GM21717 (cell line): ENCODE results near the gene NR5A2.
A peak's percentile ranks its signal among the peaks of the same experiment; 100 is the strongest.

Experiments
- ATAC-seq: cut with Tn5 transposase; IDR thresholded peaks from one replicate; pipeline ENCODE4 v1.9.1; 2021; ENCODE audit warnings: mild to moderate bottlenecking, moderate library complexity; ENCODE audit not compliant: unreplicated experiment

Gene NR5A2

GRCh38 chr1:200062143-200062542 is 34.6 kb downstream of the NR5A2 start:
- ATAC-seq, result no peak

GRCh38 chr1:200072636-200073285 is 45.3 kb downstream of the NR5A2 start:
- ATAC-seq, result peak; percentile 97

DNA sequence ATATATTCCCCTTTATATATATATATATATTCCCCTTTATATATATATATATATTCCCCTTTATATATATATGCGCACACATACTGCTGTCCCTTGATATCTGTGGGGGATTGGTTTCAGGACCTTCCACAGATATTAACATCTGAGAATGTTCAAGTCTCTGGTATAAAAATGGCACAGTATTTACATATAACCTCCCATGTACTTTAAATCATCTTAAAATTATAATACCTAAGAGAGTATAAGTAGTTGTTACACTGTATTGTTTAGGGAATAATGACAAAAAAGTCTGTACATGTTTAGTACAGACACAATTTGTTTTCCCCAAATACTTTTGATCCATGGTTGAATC is 45.8 kb downstream of the NR5A2 start:
- ATAC-seq, result no peak

- no peak for ATAC-seq
These were observed 48.0 kb downstream of the NR5A2 start for GRCh38 chr1:200075522-200075921.

DNA sequence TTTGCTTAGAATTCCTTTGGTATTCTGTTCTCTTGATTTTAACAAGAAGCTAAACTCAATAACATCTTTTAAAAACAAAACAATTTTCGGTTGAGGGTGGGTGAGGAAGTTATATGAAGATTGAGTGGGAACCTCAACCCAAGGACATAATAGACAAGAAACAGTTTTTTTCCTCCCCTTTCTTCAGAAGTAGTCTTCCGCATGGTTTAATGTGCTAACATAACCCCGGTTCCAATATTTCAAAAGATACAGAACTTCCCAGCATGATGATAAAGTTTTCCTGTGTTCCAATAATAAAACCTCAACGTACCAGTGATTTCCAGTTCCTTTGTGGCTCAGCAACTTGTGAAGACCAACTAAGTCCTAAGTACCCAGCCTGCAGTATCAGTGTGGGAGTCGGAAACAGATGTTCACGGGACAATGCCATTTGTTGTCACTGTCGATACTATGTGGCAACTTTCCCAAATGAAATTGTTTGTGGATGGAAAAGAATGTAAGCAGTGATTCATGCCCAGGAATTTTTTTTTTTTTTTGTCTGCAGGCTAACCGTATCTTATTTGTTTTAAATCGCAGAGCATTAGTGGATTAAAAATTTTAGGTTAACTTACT is 48.5 kb downstream of the NR5A2 start:
- ATAC-seq, result no peak

- ATAC-seq, result no peak
These were observed 51.9 kb downstream of the NR5A2 start for GRCh38 chr1:200079232-200079940.

GRCh38 chr1:200081151-200081968 is 53.9 kb downstream of the NR5A2 start:
- no peak for ATAC-seq

DNA sequence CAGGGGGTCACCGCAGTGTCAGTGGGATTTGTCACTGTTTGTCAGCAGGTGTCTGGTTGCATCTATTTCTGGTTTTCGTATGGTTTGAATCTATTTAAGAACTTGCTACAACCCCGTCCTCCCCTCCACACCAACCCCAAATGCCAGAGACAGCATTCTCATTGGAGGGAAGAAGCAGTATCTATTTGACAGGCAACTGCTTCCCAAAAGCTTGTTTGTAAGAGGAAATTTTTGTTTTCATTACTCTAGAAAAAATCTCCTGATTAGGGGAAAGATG is 54.4 kb downstream of the NR5A2 start:
- no peak for ATAC-seq

- no peak for ATAC-seq
These were observed 54.8 kb downstream of the NR5A2 start for GRCh38 chr1:200082329-200082728.

DNA sequence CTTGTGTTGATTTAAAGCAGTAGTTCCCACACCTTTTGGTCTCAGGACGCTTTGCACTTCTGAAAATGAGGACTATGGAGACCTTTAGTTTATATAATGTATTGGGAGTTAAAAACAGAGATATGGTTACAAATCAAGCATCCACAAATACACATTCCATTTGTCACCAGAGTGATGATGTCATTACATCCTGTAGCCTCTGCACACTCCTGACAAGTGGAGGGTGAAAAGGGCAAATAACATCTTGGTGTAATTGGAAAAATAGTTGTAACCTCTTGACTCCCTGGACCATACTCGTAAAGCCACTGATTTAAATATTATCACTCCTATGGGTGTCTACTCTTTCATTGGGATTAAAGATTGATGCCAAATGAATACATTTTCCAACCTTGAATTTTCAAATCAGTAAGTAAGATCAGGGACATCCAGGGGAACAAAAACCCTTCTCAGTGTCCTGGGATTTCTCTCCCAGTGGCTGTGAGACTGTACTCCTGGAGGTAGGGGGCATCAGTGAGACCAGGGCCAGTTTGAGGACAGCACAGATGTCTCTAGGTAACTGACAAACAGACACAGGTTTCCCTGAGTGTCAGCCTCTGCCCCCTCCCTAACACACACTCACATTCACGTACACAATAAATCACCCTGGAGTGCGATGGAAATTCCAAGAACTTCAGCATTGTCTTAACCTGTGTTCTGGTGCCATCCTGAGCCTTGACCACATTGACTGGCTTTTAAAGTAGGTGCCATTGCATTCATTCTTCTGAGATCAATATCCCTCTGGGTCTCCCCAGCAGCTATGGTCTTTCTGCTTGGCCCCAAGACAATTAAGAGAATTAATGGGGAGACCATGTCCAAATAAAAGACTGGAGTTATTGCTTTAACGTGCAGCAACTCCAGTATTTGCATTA is 63.0 kb downstream of the NR5A2 start:
- ATAC-seq, result no peak

DNA sequence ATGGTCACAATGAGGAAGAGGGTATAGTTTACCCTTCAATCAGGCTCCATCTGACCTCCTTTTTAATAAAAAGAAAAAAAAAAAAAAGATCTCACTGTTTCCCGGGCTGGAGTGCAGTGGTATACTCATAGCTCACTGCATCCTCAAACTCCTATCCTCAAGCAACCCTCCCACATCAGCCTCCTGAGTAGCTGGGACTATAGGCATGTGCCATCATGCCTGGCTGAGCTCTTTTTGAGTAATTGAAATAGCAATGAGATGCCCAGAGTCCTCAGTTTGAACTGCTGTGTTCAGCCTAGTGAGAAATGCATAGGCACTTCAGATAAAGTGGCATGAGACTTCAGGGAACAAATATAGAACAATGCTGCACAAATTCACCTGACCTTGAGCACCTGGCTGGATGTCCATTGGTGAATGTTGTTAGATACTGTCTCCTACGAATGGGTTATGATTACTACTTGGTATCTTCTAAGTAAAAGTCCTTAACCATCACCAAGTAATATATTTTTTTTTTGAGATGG is 67.6 kb downstream of the NR5A2 start:
- no peak for ATAC-seq

DNA sequence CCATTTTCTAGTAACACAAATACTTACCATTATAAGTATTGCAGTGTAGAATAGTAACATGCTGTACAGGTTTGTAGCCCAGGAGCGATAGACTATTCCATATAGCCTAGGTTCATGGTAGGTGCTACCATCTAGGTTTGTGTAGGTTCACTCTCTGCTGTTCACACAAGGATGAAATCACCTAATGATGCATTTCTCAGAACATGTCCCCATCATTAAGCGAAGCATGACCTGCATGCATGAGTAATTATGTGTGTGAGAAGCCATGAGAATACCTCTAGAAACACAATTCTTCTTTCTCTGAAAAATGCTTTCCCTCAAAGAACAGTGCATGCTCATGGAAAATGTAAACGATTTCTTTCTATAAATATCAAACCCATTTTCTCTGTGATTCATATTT is 69.3 kb downstream of the NR5A2 start:
- no peak for ATAC-seq

DNA sequence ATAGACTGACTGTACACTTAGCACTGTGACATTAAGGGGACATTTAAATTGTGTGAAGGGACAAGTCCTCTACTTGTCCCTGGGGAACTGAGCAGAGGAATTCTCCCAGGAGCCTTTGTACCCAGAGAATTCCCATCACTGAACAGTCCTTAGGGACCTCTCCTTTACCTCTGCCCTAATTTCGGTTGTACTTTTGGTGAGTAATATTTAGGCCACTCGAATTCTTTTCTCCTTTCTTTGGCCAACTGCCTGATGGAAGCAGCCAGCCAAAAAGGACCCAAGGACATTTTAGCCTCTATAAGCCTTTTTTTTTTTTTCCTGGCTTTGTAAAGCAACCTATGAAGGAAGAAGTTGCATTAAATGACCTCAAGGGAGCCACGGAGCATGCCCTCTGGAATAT is 71.5 kb downstream of the NR5A2 start:
- ATAC-seq, result no peak

DNA sequence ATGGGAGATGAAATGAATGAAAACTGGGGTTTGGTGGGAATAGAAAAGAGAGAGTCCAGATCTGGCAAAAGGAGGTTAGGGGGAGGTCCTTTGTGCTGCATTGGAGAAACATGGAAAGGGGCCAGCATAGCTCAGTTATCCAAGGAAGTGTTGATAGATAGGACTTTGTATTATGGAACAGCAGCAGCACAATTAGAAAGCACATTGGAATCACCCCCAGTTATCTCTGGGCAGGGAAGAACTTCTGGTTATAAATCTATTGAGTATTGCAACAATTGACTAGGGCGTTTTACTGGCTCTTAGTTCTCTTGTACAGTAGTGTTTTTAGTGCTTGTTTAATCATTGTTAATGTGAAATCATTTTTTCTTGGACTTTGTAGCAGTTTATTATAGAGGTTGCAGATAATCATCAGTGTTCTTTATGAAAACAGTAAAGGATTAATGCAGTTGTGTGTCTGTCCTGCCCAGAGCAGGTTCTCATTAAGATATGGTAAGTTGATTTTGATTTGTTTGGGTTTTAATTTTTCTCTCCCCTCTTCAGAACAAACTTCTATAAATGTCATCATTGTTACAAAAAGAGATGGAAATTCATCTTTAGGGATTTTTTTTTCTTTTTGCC is 76.6 kb downstream of the NR5A2 start:
- ATAC-seq, result no peak

DNA sequence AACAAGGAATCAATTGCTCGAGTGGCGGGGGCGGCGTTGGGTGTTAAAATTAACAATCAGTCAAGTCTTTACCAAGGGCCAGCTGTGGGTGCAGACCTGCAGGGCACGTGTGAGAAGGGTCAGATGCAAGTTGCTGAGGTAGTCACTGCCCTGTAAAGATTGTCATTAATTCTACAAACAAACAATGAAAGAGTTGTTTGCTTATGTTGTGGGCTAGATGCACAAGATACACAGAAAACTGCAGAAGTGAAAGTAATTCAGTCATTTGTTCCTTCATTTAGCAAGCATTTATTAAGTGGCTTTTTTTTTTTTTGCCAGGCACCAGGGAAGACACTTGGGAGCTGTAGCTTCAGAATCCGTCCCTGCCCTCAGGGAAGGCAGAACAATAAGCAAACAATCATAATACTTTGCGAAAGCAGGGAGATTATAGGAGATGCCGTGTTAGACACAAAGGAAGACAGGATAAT is 79.5 kb downstream of the NR5A2 start:
- no peak for ATAC-seq

DNA sequence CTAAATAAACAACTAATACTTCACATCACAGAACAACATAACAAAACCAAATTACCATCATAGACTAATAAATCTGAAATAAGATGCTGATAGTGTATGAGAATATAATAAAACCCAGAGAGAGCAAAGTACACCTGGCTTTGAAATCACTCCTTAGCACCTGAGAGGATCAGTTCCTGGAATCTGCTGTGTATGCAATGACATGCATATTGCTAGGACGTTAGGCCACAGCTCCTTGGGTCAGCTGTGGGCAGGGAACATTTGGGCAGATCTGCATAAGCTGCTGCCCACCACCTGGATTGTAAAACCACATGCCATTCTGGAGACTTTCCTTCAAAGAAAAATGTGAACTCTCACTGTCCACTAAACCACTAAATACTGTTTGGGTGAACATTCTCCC is 81.1 kb downstream of the NR5A2 start:
- no peak for ATAC-seq

DNA sequence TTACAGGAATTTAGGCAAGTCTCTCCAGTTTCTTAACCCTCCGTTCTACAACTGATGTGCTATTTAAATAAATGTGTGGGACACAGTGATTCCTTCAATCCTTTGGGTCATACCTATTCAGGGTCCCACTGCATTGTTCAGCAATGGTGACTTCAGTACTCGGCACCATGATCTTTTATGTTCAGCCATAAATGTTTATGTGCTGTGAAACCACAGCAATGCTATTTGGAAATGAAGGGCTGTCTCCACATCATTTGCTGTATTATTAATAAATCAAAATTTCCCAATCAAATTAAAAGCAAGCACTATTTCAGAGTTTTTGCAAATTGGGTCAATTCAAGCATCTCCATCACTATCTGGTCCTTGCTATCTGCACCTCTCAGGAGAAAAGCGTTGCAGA is 84.8 kb downstream of the NR5A2 start:
- ATAC-seq, result no peak

- ATAC-seq, result no peak
These were observed 88.0 kb downstream of the NR5A2 start for GRCh38 chr1:200115532-200115931.

GRCh38 chr1:200116324-200116723 is 88.8 kb downstream of the NR5A2 start:
- no peak for ATAC-seq
